Activated CD8-positive, alpha-beta T cell treated with anti-CD3 and anti-CD28 coated beads for 36 hours (primary cell): ENCODE measurements around the gene SMIM45.

Source experiments
- ATAC-seq: fragments of 200-7000 bp; cut with Tn5 transposase; one replicate; pipeline ENCODE4 v1.10.0; 2021; ENCODE audit warnings: mild to moderate bottlenecking, moderate library complexity
- CTCF ChIA-PET: fragments of 350-600 bp; sonication (Branson Sonifier 250); formaldehyde crosslinking; loops from one replicate; lab custom pipeline; 2021; ENCODE audit warnings: antibody characterized with exemption; lab: Charles Lee
- POLR2A ChIA-PET: fragments of 350-600 bp; sonication (Branson Sonifier 250); formaldehyde crosslinking; loops from one replicate; lab custom pipeline; 2021; ENCODE audit warnings: antibody characterized with exemption; lab: Charles Lee
- DNase-seq: peaks from one replicate; pipeline ENCODE4 v3.0.0-alpha.2; 2020
- H3K27ac Mint-ChIP-seq: one replicate; pipeline ENCODE4 v1.8.0; 2021; ENCODE audit warnings: mild to moderate bottlenecking, mixed read lengths
- H3K27me3 Mint-ChIP-seq: one replicate; pipeline ENCODE4 v1.8.0; 2021; ENCODE audit warnings: mixed read lengths
- H3K36me3 Mint-ChIP-seq: one replicate; pipeline ENCODE4 v1.8.0; 2021; ENCODE audit warnings: low read depth, mixed read lengths
- H3K4me1 Mint-ChIP-seq: one replicate; pipeline ENCODE4 v1.8.0; 2021; ENCODE audit warnings: low read depth, mixed read lengths
- H3K4me3 Mint-ChIP-seq: one replicate; pipeline ENCODE4 v1.8.0; 2021; ENCODE audit warnings: mild to moderate bottlenecking, moderate library complexity, mixed read lengths
- H3K9me3 Mint-ChIP-seq: one replicate; pipeline ENCODE4 v1.8.0; 2021; ENCODE audit warnings: mixed read lengths
- intact Hi-C: fragments of 100-400 bp; cut with micrococcal nuclease; formaldehyde crosslinking; loops from one replicate; pipeline ENCODE4 v1.10.0; 2022
- TF ChIP-seq, protein P1 (sequence below): fragments of 200-600 bp; IDR thresholded peaks from one replicate; pipeline ENCODE4 v1.8.0; 2022; ENCODE audit warnings: antibody characterized with exemption, mild to moderate bottlenecking

The SMIM45 gene

DNA sequence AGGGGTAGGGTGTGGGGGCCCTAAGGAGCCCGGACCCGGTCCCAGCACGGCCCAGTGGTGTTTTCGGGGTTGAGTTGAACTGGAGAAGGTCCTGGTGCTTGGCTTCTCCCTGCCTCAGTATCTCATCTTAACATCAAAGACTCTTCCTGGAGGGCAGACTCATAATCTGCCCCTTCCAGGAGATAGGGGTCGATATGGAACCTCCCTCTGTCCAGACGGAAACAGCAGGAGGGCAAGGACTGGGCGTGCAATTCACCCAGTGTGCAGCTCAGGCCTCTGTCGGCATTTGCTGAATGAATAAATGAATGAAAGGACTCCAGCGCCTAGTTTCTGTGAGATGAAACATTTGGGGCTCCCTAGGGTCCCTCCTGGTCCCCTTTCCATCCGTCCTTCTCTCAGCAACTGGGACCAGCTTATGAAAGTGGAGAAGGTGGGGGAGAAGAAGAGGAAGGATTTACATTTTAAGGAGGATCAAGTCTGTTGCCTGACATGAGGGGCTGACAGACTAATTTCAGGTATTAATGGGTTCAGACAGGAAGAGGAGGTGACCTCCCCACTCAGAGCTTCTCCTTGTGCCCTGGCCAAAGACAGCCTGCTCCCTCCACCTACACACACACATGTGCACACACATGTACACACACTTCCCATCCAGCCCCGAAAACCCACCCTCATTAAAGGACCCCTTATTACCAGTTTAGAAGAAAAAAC, 36.0 kb upstream of the SMIM45 start:
- H3K36me3 Mint-ChIP-seq = no peaks in the 10 kb centered on the region
- intact Hi-C loops = no loop called here
- no peak for DNase-seq
- H3K9me3 Mint-ChIP-seq = no peaks in the 10 kb centered on the region
- peak overlapping the region; percentile 36 for H3K4me3 Mint-ChIP-seq
- H3K4me1 Mint-ChIP-seq = peaks cover 24% of the 10 kb centered on the region
- TF ChIP-seq, protein P1, sequence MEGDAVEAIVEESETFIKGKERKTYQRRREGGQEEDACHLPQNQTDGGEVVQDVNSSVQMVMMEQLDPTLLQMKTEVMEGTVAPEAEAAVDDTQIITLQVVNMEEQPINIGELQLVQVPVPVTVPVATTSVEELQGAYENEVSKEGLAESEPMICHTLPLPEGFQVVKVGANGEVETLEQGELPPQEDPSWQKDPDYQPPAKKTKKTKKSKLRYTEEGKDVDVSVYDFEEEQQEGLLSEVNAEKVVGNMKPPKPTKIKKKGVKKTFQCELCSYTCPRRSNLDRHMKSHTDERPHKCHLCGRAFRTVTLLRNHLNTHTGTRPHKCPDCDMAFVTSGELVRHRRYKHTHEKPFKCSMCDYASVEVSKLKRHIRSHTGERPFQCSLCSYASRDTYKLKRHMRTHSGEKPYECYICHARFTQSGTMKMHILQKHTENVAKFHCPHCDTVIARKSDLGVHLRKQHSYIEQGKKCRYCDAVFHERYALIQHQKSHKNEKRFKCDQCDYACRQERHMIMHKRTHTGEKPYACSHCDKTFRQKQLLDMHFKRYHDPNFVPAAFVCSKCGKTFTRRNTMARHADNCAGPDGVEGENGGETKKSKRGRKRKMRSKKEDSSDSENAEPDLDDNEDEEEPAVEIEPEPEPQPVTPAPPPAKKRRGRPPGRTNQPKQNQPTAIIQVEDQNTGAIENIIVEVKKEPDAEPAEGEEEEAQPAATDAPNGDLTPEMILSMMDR = no peak
- CTCF ChIA-PET = interaction anchor here (0.7 to 2.9 kb wide), 5 partner anchors 8 to 53 kb away, joined by 3 to 14 read pairs (median 3); partner anchors contain the start of genes CENPM and TNFRSF13C
- POLR2A ChIA-PET = interaction anchor here (0.6 to 1.4 kb wide), 4 partner anchors 10 to 75 kb away, joined by 3 to 5 read pairs (median 3); partner anchors contain the start of gene TNFRSF13C
- ATAC-seq = no peak
- peaks cover 44% of the 10 kb centered on the region for H3K27me3 Mint-ChIP-seq
- H3K27ac Mint-ChIP-seq = no peak overlapping the region

DNA sequence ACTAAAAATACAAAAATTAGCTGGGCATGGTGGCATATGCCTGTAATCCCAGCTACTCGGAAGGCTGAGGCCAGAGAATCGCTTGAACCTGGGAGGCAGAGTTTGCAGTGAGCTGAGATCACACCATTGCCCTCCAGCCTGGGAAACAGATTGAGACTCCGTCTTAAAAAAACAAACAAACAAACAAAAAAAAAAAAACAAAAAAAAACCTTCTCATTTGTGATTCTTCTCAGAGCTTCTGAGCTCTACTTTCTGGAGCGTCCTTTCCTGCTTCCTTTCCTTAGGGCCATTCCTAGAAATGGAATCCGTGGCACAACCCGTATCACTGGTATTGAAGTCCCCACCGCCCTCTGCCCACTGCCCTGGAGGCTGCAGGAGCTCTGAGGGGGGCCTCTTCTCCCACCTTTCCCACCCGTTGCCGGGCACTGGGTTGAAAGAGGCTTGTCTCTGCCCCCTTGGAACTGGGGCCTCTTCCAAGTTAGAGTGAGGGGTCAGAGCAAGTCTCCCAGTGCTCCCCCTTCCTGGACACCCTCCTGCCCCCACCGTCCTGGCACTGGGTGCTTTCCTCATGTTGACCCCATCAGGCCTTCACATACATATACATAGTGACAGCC, 35.1 kb upstream of the SMIM45 start:
- CTCF ChIA-PET = interaction anchor here (1.1 to 2.9 kb wide), 2 partner anchors 9 kb away, joined by 3 to 14 read pairs; partner anchors contain the start of gene TNFRSF13C
- Mint-ChIP-seq H3K27ac (no peak overlapping the region), H3K4me3 (no peak overlapping the region), H3K36me3 (no peaks in the 10 kb centered on the region), H3K27me3 (peaks cover 38% of the 10 kb centered on the region), H3K9me3 (no peaks in the 10 kb centered on the region), H3K4me1 (peaks cover 20% of the 10 kb centered on the region)
- TF ChIP-seq, protein P1 = no peak
- intact Hi-C loops = no loop called here
- ATAC-seq (no peak), DNase-seq (no peak)
- POLR2A ChIA-PET = no interaction called here

DNA sequence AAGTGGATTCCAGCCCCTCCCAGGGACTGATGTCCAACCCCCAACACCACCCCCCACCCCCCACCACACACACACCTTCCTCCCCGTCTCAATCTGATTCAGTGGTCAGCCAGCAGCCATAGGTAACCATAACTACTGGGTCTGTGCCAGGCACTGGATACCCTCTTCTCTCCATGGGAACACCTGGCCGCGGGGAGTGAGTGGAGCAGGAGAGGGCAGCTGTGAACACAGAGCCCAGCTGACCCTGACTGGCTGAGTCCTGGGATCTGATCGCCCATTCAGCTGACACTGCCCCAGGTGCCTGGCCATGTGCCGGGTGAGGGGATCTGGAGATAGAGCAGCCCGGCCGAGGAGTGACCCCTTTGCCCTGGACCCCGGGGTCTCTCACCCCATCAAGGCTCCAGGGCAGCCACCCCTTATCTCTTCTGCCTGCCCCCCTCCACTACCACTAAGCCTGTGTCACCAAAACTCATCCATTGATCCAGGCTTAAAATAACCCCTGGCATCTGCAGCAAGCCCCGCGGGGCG, 34.5 kb upstream of the SMIM45 start:
- no peak overlapping the region for H3K27ac Mint-ChIP-seq
- H3K4me1 Mint-ChIP-seq = peaks cover 20% of the 10 kb centered on the region
- CTCF ChIA-PET = interaction anchor here (1.1 to 2.9 kb wide), 2 partner anchors 8 to 10 kb away, joined by 3 to 14 read pairs; partner anchors contain the start of gene TNFRSF13C
- no peaks in the 10 kb centered on the region for H3K9me3 Mint-ChIP-seq
- H3K4me3 Mint-ChIP-seq = no peak overlapping the region
- no peaks in the 10 kb centered on the region for H3K36me3 Mint-ChIP-seq
- ATAC-seq (no peak), DNase-seq (no peak)
- intact Hi-C loops = no loop called here
- peaks cover 32% of the 10 kb centered on the region for H3K27me3 Mint-ChIP-seq
- POLR2A ChIA-PET = interaction anchor here (1.2 to 11.9 kb wide), 3 partner anchors 9 to 83 kb away, joined by 4 to 134 read pairs (median 12); no protein-coding TSS in a partner anchor
- TF ChIP-seq, protein P1 = no peak

DNA sequence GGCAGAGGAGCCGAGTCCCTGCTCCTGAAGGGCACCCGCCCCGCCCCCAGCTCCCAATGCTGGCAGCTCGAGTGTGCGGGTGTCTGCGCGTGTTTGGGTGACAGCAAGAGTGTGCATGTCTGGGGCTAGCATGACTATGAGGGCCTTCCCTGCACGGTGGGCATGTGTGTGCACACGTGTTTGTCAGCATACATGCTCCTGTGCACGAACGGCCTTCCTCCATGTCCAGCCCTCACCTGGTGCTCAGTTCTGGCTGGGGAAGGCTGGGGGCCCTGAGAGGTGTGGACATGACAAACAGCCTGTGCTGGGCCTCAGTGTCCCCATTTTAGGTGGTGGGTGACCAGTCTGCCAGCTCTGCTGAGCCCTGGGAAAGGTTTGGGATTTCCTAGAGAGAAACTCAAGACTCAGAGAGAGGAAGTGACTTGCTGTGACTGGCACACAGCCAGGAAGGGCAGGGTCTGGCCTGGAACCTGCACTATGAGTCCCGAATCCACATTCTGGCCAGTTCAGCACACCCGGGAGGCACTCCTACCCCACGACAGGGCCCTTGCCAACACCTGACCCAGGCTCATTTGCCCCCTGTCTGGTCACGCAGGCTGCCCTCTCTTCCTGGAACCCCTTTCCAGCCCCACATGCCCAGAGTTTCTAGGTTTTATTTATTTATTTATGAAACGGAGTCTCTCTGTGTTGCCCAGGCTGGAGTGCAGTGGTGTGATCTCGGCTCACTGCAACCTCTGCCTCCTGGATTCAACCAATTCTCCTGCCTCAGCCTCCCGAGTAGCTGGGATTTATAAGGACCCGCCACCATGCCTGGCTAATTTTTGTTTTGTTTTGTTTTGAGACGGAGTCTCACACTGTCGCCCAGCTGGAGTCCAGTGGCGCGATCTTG, 33.8 kb upstream of the SMIM45 start:
- Mint-ChIP-seq H3K27me3 (peaks cover 25% of the 10 kb centered on the region), H3K9me3 (no peaks in the 10 kb centered on the region), H3K36me3 (no peaks in the 10 kb centered on the region), H3K4me1 (peaks cover 17% of the 10 kb centered on the region), H3K27ac (peak overlapping the region; percentile 66), H3K4me3 (peak overlapping the region; percentile 48)
- TF ChIP-seq, protein P1 = no peak
- ChIA-PET POLR2A (interaction anchor here (1.2 to 11.9 kb wide), 3 partner anchors 9 to 83 kb away, joined by 4 to 134 read pairs (median 12); no protein-coding TSS in a partner anchor), CTCF (interaction anchor here (2.9 kb wide), 1 partner anchor 8 kb away, joined by 14 read pairs; the partner anchor contains the start of gene TNFRSF13C)
- DNase-seq (peak; percentile 51), ATAC-seq (no peak)
- intact Hi-C loops = no loop called here
